Suprapubic skin (tissue), 3 donors: ENCODE results near the gene C6orf58.

Experiments
- CTCF ChIP-seq, 2 donors: fragments of 200-600 bp in 1 of 2; fragments of 450-650 bp in 1 of 2; sonication (generic) in 1 of 2; IDR thresholded peaks; one replicate each; pipeline ENCODE4 v1.5.1; 2016 to 2019; ENCODE audit warnings: antibody characterized with exemption in 2 of 2, mild to moderate bottlenecking in 1 of 2, moderate library complexity in 1 of 2
- EP300 ChIP-seq: sonication (generic); formaldehyde crosslinking; IDR thresholded peaks from one replicate; pipeline ENCODE4 v1.6.1; 2017; ENCODE audit warnings: antibody characterized with exemption
- POLR2A ChIP-seq, 2 donors: fragments of 450-650 bp; IDR thresholded peaks; one replicate each; pipeline ENCODE4 v1.6.1; 2017; ENCODE audit warnings: antibody characterized with exemption in 2 of 2, mild to moderate bottlenecking in 2 of 2, moderate library complexity in 2 of 2

GRCh38 chr6:127589135-127589534 lies 12.2 kb downstream of the C6orf58 start:
- TF ChIP-seq POLR2A (IDR thresholded peaks at IDR 0.05): no peak
- no peak for TF ChIP-seq CTCF (IDR thresholded peaks at IDR 0.05)
- TF ChIP-seq EP300: no peak
